ENCODE measurements around the gene FREM3. TPM values are rescaled to one million over a fixed set of nuclear protein-coding genes. Genes with fewer than 3 reads are reported as not detected.
A peak's percentile ranks its signal among the peaks of the same experiment; 100 is the strongest.

The FREM3 gene
- total RNA-seq, 1 donor from 2014 or later: under 0.01 TPM

DNA sequence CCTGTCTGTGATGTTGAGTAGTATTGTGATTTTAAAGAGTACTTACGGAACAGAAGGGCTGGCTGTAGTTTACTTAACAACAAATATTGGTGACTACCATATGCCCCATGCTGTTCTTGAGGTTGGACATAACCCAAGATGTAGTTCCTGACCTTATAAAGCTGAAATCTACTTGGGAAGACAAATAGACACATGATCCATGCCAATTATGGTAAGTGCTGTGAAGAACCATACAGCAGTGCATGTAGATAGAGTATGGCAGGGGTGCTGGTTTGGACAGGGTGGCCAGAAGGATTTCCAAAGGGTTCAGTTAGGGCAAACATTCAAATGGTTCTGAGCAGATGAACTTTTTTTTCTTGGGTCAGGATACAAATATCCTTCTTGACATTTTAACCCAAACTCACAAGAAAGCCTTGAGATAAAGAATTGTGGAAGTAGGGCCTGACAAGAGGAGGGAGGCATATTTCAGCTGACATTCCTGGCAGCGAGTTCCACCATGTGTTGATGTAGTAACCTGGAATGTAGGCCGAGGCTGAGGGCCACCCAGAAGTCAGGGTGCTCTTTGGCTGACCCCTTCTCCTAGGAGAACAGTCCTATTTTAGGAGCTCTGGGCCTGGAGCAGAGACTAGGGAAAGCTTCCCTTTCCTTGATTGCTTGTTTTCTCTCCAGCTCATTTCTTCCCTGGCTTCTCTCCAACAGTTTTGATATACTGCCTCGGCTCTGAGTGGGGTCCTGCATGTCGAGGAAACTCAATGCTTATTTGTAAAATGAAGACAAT lies 74.2 kb downstream of the FREM3 start:
- Histone ChIP-seq H3K9me3 (ENCODE audit: control insufficient read depth in 3 of 3, low read length in 3 of 3) (no peaks in the 10 kb centered on the region), H3K27me3 (ENCODE audit: control insufficient read depth in 3 of 3, insufficient read depth in 3 of 3, low read length in 3 of 3) (no peaks in the 10 kb centered on the region), H3K4me3 (ENCODE audit: low read length in 3 of 3) (no peak overlapping the region), H3K9ac (ENCODE audit: low read depth in 1 of 3, low read length in 3 of 3) (peak overlapping the region in 2 of 3 donors; percentile 5 to 24), H3K4me1 (ENCODE audit: control insufficient read depth in 3 of 3, insufficient read depth in 3 of 3, low read length in 3 of 3) (peaks cover 8 to 19% (median 15%) of the 10 kb centered on the region in 3 donors), H3K27ac (ENCODE audit: low read depth, low read length) (peak overlapping the region; percentile 48), H3K36me3 (ENCODE audit: control insufficient read depth in 3 of 3, insufficient read depth in 3 of 3, low read length in 3 of 3) (no peaks in the 10 kb centered on the region)

DNA sequence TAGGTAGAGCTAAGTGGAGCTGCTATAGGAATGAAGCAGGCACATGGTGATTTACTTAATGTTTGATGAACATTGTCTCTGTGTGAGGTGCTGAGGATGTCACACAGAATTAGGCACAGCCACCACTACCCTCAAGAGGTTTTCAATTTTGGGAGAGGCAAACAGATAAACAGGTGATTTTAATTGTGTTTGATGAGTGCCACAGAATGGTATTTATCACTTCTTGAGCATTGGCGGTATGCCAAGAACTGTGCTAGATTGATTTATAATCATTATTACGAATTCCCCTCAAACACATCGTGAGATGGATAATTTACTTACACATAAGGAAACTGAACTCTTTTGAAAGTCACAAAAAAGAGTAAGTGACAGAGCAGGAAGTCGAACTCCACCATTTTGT lies 74.8 kb downstream of the FREM3 start:
- H3K27me3 ChIP-seq (ENCODE audit: control insufficient read depth in 3 of 3, insufficient read depth in 3 of 3, low read length in 3 of 3): no peaks in the 10 kb centered on the region
- H3K27ac ChIP-seq (ENCODE audit: low read depth, low read length): no peak overlapping the region
- no peak overlapping the region for H3K9ac ChIP-seq (ENCODE audit: low read depth in 1 of 3, low read length in 3 of 3)
- H3K9me3 ChIP-seq (ENCODE audit: control insufficient read depth in 3 of 3, low read length in 3 of 3): no peaks in the 10 kb centered on the region
- H3K4me3 ChIP-seq (ENCODE audit: low read length in 3 of 3): no peak overlapping the region
- peaks cover 8 to 19% (median 15%) of the 10 kb centered on the region in 3 donors for H3K4me1 ChIP-seq (ENCODE audit: control insufficient read depth in 3 of 3, insufficient read depth in 3 of 3, low read length in 3 of 3)
- H3K36me3 ChIP-seq (ENCODE audit: control insufficient read depth in 3 of 3, insufficient read depth in 3 of 3, low read length in 3 of 3): no peaks in the 10 kb centered on the region

DNA sequence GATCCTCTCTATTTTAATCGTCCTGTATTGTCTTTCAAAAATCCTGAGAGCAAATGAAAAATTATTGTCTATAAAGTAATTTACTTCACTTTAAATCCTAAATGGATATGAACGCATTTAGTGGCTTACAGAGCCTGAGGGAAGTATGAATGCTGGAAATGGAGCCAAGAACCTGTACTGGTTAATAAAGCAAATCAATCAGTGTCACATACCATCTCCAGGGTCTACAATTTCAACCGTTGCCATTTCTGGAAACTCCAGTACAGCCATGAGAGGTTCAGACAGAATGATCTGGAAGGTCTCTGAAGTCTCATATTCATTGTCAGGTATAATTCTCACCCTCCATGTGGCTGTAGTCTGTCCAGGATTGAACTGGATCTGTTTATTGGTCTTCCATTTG lies 76.6 kb downstream of the FREM3 start:
- no peaks in the 10 kb centered on the region for H3K36me3 ChIP-seq (ENCODE audit: control insufficient read depth in 3 of 3, insufficient read depth in 3 of 3, low read length in 3 of 3)
- H3K4me3 ChIP-seq (ENCODE audit: low read length in 3 of 3): no peak overlapping the region
- no peaks in the 10 kb centered on the region for H3K9me3 ChIP-seq (ENCODE audit: control insufficient read depth in 3 of 3, low read length in 3 of 3)
- no peak overlapping the region for H3K9ac ChIP-seq (ENCODE audit: low read depth in 1 of 3, low read length in 3 of 3)
- H3K4me1 ChIP-seq (ENCODE audit: control insufficient read depth in 3 of 3, insufficient read depth in 3 of 3, low read length in 3 of 3): peaks cover 8 to 19% (median 15%) of the 10 kb centered on the region in 3 donors
- H3K27me3 ChIP-seq (ENCODE audit: control insufficient read depth in 3 of 3, insufficient read depth in 3 of 3, low read length in 3 of 3): no peaks in the 10 kb centered on the region
- H3K27ac ChIP-seq (ENCODE audit: low read depth, low read length): no peak overlapping the region

DNA sequence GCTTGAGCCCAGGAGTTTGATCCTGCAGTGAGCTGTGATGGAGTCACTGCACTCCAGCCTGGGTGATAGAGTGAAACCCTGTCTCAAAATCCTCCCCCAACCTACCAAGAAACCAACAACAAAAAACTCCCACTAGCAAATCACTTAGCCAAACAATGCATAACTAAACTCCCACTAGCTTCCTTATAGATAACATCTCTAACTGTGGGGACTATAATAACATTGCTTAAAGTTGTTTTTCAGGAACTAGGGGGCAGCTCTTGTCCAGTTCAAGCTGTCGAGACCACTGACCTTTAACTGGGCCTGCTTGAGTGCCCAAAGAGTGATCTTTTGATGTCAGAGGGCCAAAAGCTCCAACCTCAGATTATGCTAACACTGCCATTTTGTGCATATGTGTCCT lies 81.7 kb downstream of the FREM3 start:
- no peaks in the 10 kb centered on the region for H3K9me3 ChIP-seq (ENCODE audit: control insufficient read depth in 3 of 3, low read length in 3 of 3)
- no peak overlapping the region for H3K9ac ChIP-seq (ENCODE audit: low read depth in 1 of 3, low read length in 3 of 3)
- H3K4me3 ChIP-seq (ENCODE audit: low read length in 3 of 3): no peak overlapping the region
- H3K27me3 ChIP-seq (ENCODE audit: control insufficient read depth in 3 of 3, insufficient read depth in 3 of 3, low read length in 3 of 3): no peaks in the 10 kb centered on the region
- H3K4me1 ChIP-seq (ENCODE audit: control insufficient read depth in 3 of 3, insufficient read depth in 3 of 3, low read length in 3 of 3): no peaks in the 10 kb centered on the region
- H3K36me3 ChIP-seq (ENCODE audit: control insufficient read depth in 3 of 3, insufficient read depth in 3 of 3, low read length in 3 of 3): no peaks in the 10 kb centered on the region
- no peak overlapping the region for H3K27ac ChIP-seq (ENCODE audit: low read depth, low read length)

DNA sequence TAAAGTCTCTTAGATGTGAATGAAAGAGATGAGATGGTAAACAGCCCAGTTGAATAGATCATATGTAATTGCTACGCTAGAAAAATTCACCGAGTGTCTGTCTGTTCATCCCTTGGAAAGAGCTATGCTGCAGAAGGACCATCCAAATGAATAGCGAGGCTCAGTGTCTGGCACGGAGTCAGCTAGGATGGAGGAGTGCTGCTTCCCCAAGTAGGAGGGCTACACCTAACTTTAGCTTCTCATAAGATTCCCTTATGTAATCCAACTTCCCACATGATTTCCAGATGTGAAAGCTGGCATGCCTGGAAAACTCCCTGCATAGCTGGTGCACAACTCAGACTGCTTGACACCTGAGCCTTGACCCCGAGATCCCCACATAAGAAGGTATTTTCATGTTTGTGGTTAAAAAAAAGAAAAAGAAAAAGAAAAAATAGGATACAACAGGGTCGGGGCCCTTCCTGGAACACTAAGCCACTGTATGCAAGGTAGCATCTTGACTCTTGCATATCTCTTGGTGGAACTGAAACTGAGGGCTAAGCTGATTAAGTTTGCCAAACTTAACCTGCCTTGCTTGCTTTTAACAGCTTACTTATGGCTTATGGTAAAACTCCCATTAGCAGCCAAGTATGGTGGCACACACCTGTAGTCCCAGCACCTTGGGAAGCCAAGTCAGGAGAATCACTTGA lies 82.3 kb downstream of the FREM3 start:
- no peak overlapping the region for H3K4me3 ChIP-seq (ENCODE audit: low read length in 3 of 3)
- H3K27me3 ChIP-seq (ENCODE audit: control insufficient read depth in 3 of 3, insufficient read depth in 3 of 3, low read length in 3 of 3): no peaks in the 10 kb centered on the region
- H3K4me1 ChIP-seq (ENCODE audit: control insufficient read depth in 3 of 3, insufficient read depth in 3 of 3, low read length in 3 of 3): no peaks in the 10 kb centered on the region
- no peak overlapping the region for H3K9ac ChIP-seq (ENCODE audit: low read depth in 1 of 3, low read length in 3 of 3)
- no peaks in the 10 kb centered on the region for H3K36me3 ChIP-seq (ENCODE audit: control insufficient read depth in 3 of 3, insufficient read depth in 3 of 3, low read length in 3 of 3)
- H3K9me3 ChIP-seq (ENCODE audit: control insufficient read depth in 3 of 3, low read length in 3 of 3): no peaks in the 10 kb centered on the region
- no peak overlapping the region for H3K27ac ChIP-seq (ENCODE audit: low read depth, low read length)

DNA sequence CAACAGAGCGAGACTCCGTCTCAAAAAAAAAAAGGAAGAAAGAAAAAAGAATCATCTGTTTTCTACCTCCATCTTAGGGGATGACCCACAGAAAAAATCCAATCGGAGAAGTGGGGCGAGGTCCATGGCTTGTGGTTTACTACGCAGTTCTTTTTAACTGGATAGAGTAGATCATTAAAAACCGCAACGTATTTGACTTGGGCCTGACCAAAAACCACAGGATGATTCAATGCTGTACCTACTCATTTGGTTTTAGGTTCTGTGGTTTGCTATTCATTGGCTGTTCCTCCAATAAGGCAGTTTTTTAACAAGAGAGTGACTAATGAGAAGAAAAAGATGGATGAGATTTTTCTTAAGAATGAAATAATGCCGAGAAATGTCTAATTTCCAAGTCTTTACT lies 83.7 kb downstream of the FREM3 start:
- Histone ChIP-seq H3K9me3 (ENCODE audit: control insufficient read depth in 3 of 3, low read length in 3 of 3) (no peaks in the 10 kb centered on the region), H3K36me3 (ENCODE audit: control insufficient read depth in 3 of 3, insufficient read depth in 3 of 3, low read length in 3 of 3) (no peaks in the 10 kb centered on the region), H3K9ac (ENCODE audit: low read depth in 1 of 3, low read length in 3 of 3) (no peak overlapping the region), H3K27ac (ENCODE audit: low read depth, low read length) (no peak overlapping the region), H3K4me3 (ENCODE audit: low read length in 3 of 3) (no peak overlapping the region), H3K27me3 (ENCODE audit: control insufficient read depth in 3 of 3, insufficient read depth in 3 of 3, low read length in 3 of 3) (no peaks in the 10 kb centered on the region), H3K4me1 (ENCODE audit: control insufficient read depth in 3 of 3, insufficient read depth in 3 of 3, low read length in 3 of 3) (no peaks in the 10 kb centered on the region)

DNA sequence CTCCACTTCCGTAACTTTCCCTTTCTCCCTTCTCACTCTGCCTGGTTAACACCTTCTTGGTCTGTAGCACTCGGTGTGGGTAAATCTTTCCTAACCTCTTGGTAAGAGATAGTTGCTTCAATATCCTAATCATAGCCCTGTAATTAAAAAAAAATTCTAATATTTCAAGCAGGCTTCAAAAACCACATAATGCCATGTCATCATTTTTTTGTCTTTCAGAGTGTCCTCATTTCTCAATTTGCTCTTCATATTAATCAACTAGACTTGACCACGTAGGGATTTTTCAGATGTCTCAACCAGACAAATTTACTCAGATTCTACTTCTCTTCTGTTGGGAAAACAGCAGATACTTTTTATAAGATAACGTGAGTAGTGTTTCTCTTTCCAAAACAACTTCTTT lies 91.0 kb downstream of the FREM3 start:
- H3K27me3 ChIP-seq (ENCODE audit: control insufficient read depth in 3 of 3, insufficient read depth in 3 of 3, low read length in 3 of 3): no peaks in the 10 kb centered on the region
- no peak overlapping the region for H3K9ac ChIP-seq (ENCODE audit: low read depth in 1 of 3, low read length in 3 of 3)
- H3K9me3 ChIP-seq (ENCODE audit: control insufficient read depth in 3 of 3, low read length in 3 of 3): peaks cover 0 to 3% (median 0%) of the 10 kb centered on the region in 3 donors
- H3K36me3 ChIP-seq (ENCODE audit: control insufficient read depth in 3 of 3, insufficient read depth in 3 of 3, low read length in 3 of 3): no peaks in the 10 kb centered on the region
- H3K4me3 ChIP-seq (ENCODE audit: low read length in 3 of 3): no peak overlapping the region
- H3K4me1 ChIP-seq (ENCODE audit: control insufficient read depth in 3 of 3, insufficient read depth in 3 of 3, low read length in 3 of 3): no peaks in the 10 kb centered on the region
- no peak overlapping the region for H3K27ac ChIP-seq (ENCODE audit: low read depth, low read length)

DNA sequence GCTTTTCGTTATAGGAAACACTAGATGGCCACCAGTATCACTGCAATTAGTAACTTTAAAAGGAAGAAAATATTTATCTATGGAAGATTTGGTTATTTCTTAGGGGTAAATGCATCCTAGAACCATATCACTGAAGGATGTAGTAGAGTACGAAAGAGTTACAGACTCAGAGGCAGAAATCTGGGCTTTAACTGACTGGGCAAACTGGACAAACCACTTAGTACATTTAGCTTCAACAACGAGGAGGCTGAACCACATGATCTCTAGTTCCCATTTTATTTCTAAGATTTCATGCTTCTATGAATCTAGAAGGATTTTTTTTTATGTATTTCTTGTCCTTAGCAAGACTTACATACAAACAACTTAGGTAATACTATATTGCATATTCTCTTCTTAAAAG lies 94.0 kb downstream of the FREM3 start:
- H3K36me3 ChIP-seq (ENCODE audit: control insufficient read depth in 3 of 3, insufficient read depth in 3 of 3, low read length in 3 of 3): no peaks in the 10 kb centered on the region
- H3K27me3 ChIP-seq (ENCODE audit: control insufficient read depth in 3 of 3, insufficient read depth in 3 of 3, low read length in 3 of 3): no peaks in the 10 kb centered on the region
- no peak overlapping the region for H3K4me3 ChIP-seq (ENCODE audit: low read length in 3 of 3)
- no peak overlapping the region for H3K9ac ChIP-seq (ENCODE audit: low read depth in 1 of 3, low read length in 3 of 3)
- no peak overlapping the region for H3K27ac ChIP-seq (ENCODE audit: low read depth, low read length)
- no peaks in the 10 kb centered on the region for H3K4me1 ChIP-seq (ENCODE audit: control insufficient read depth in 3 of 3, insufficient read depth in 3 of 3, low read length in 3 of 3)
- peaks cover 0 to 3% (median 0%) of the 10 kb centered on the region in 3 donors for H3K9me3 ChIP-seq (ENCODE audit: control insufficient read depth in 3 of 3, low read length in 3 of 3)

DNA sequence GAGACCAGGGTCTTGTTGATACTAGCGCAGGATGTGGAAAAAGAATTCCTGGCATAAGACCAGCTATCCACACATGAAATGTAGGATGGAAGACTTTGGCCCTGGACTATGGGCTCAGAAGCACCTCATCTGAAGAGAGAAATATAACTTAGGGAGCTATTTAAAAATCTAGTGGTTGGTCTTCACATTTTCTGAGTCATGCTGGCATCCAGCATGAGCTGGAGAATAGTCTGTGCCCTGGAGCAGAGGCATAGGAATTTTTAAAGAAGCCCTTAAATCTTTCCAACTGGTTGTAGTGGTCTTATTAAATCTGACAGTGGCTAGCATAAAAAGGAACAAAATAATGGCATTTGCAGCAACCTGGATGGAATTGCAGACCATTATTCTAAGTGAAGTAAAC lies 100.6 kb downstream of the FREM3 start:
- Histone ChIP-seq H3K9me3 (ENCODE audit: control insufficient read depth in 3 of 3, low read length in 3 of 3) (no peaks in the 10 kb centered on the region), H3K27ac (ENCODE audit: low read depth, low read length) (no peak overlapping the region), H3K4me1 (ENCODE audit: control insufficient read depth in 3 of 3, insufficient read depth in 3 of 3, low read length in 3 of 3) (peaks cover 0 to 4% (median 0%) of the 10 kb centered on the region in 3 donors), H3K9ac (ENCODE audit: low read depth in 1 of 3, low read length in 3 of 3) (no peak overlapping the region), H3K27me3 (ENCODE audit: control insufficient read depth in 3 of 3, insufficient read depth in 3 of 3, low read length in 3 of 3) (no peaks in the 10 kb centered on the region), H3K4me3 (ENCODE audit: low read length in 3 of 3) (no peak overlapping the region), H3K36me3 (ENCODE audit: control insufficient read depth in 3 of 3, insufficient read depth in 3 of 3, low read length in 3 of 3) (no peaks in the 10 kb centered on the region)

DNA sequence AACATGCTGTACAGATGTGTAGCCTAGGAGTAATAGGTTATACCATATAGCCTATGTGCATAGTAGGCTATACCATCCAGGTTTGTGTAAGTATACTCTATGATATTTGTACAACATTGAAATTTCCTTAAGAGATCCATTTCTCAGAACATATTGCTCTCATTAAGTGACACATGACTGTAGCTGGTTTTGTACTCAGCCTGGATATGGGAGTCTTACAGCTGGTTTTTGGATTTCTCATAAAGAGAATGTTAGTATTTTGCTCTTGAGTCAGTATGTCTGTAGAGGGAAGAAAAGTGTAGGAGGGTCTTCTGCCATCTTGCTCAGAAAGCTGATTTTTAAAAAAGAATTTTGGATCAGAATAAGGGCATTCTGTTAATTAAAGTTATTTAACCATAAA lies 101.7 kb downstream of the FREM3 start:
- no peaks in the 10 kb centered on the region for H3K9me3 ChIP-seq (ENCODE audit: control insufficient read depth in 3 of 3, low read length in 3 of 3)
- no peaks in the 10 kb centered on the region for H3K27me3 ChIP-seq (ENCODE audit: control insufficient read depth in 3 of 3, insufficient read depth in 3 of 3, low read length in 3 of 3)
- no peak overlapping the region for H3K9ac ChIP-seq (ENCODE audit: low read depth in 1 of 3, low read length in 3 of 3)
- H3K36me3 ChIP-seq (ENCODE audit: control insufficient read depth in 3 of 3, insufficient read depth in 3 of 3, low read length in 3 of 3): no peaks in the 10 kb centered on the region
- H3K4me1 ChIP-seq (ENCODE audit: control insufficient read depth in 3 of 3, insufficient read depth in 3 of 3, low read length in 3 of 3): peaks cover 0 to 4% (median 0%) of the 10 kb centered on the region in 3 donors
- no peak overlapping the region for H3K27ac ChIP-seq (ENCODE audit: low read depth, low read length)
- H3K4me3 ChIP-seq (ENCODE audit: low read length in 3 of 3): no peak overlapping the region

All from skeletal muscle tissue (tissue), 4 donors.